ENCODE results near the gene WNT8A. TPM values are rescaled to one million over a fixed set of nuclear protein-coding genes. Genes with fewer than 3 reads are reported as not detected.
"Not testable (repeated sequence)": the region's sequence is repeated elsewhere in the genome, so short reads cannot be mapped to it uniquely, and the experiment has no call there.

The WNT8A gene
- total RNA-seq, 3 donors from 2014 or later (not counting 1 experiment from before 2014, with no cell fraction given) = not detected

GRCh38 chr5:138037907-138038633 is 45.8 kb upstream of the WNT8A start:
- ATAC-seq = no peak
- Histone ChIP-seq H3K4me3 (ENCODE audit: low read length) (no peak overlapping the region), H3K27ac (ENCODE audit: low read length) (no peak overlapping the region), H3K36me3 (ENCODE audit: control insufficient read depth, insufficient read depth, low read length) (no peaks in the 10 kb centered on the region), H3K4me1 (ENCODE audit: control insufficient read depth, insufficient read depth, low read length) (peaks cover 11% of the 10 kb centered on the region), H3K9me3 (ENCODE audit: control insufficient read depth, insufficient read depth, low read length) (no peaks in the 10 kb centered on the region), H3K27me3 (ENCODE audit: control insufficient read depth, insufficient read depth, low read length) (no peaks in the 10 kb centered on the region)
- TF ChIP-seq CTCF (IDR thresholded peaks at IDR 0.05) = no peak
- no peak overlapping the region for H3K4me3 Mint-ChIP-seq
- H3K9me3 Mint-ChIP-seq = no peaks in the 10 kb centered on the region
- WGBS (ENCODE audit: insufficient coverage) = 69% methylated on average over 1 of the region's 1 CpG
- no peak overlapping the region for H3K27ac Mint-ChIP-seq
- no peaks in the 10 kb centered on the region for H3K27me3 Mint-ChIP-seq (ENCODE audit: low read depth in 2 of 2)
- no peak for DNase-seq
- H3K36me3 Mint-ChIP-seq = no peaks in the 10 kb centered on the region
- intact Hi-C loops (cut with micrococcal nuclease) = no loop called here
- peaks cover 15 to 16% of the 10 kb centered on the region in 2 donors for H3K4me1 Mint-ChIP-seq

- H3K9me3 ChIP-seq (ENCODE audit: control insufficient read depth, insufficient read depth, low read length) = no peaks in the 10 kb centered on the region
- H3K36me3 ChIP-seq (ENCODE audit: control insufficient read depth, insufficient read depth, low read length) = no peaks in the 10 kb centered on the region
- Mint-ChIP-seq H3K4me3 (no peak overlapping the region), H3K4me1 (peaks cover 9 to 10% of the 10 kb centered on the region in 2 donors), H3K27ac (no peak overlapping the region), H3K9me3 (no peaks in the 10 kb centered on the region), H3K36me3 (no peaks in the 10 kb centered on the region), H3K27me3 (ENCODE audit: low read depth in 2 of 2) (no peaks in the 10 kb centered on the region)
- no peak overlapping the region for H3K4me3 ChIP-seq (ENCODE audit: low read length)
- peaks cover 4% of the 10 kb centered on the region for H3K4me1 ChIP-seq (ENCODE audit: control insufficient read depth, insufficient read depth, low read length)
- H3K27me3 ChIP-seq (ENCODE audit: control insufficient read depth, insufficient read depth, low read length) = no peaks in the 10 kb centered on the region
- intact Hi-C loops (cut with micrococcal nuclease) = no loop called here
- no peak for DNase-seq
- no CpG with 5 or more reads among the region's 1 CpG for WGBS (ENCODE audit: insufficient coverage)
- no peak for ATAC-seq
- TF ChIP-seq CTCF (IDR thresholded peaks at IDR 0.05) = no peak
- H3K27ac ChIP-seq (ENCODE audit: low read length) = no peak overlapping the region
These were observed 45.0 kb upstream of the WNT8A start for GRCh38 chr5:138038826-138039225.

- H3K27ac Mint-ChIP-seq; DNase-seq; intact Hi-C loops (cut with micrococcal nuclease); H3K9me3 ChIP-seq (ENCODE audit: control insufficient read depth, insufficient read depth, low read length); H3K27ac ChIP-seq (ENCODE audit: low read length); H3K4me3 Mint-ChIP-seq; H3K9me3 Mint-ChIP-seq; ATAC-seq; H3K4me3 ChIP-seq (ENCODE audit: low read length); H3K27me3 ChIP-seq (ENCODE audit: control insufficient read depth, insufficient read depth, low read length); H3K4me1 Mint-ChIP-seq; H3K36me3 Mint-ChIP-seq; H3K4me1 ChIP-seq (ENCODE audit: control insufficient read depth, insufficient read depth, low read length); H3K27me3 Mint-ChIP-seq (ENCODE audit: low read depth in 2 of 2); H3K36me3 ChIP-seq (ENCODE audit: control insufficient read depth, insufficient read depth, low read length): not testable (repeated sequence)
- 94% methylated on average over 2 of the region's 3 CpGs for WGBS (ENCODE audit: insufficient coverage)
These were observed 38.5 kb upstream of the WNT8A start for GRCh38 chr5:138045283-138045682.

- Mint-ChIP-seq H3K4me1 (no peaks in the 10 kb centered on the region), H3K36me3 (no peaks in the 10 kb centered on the region), H3K27ac (no peak overlapping the region), H3K4me3 (no peak overlapping the region), H3K9me3 (no peaks in the 10 kb centered on the region), H3K27me3 (ENCODE audit: low read depth in 2 of 2) (peaks cover 2 to 27% of the 10 kb centered on the region in 2 donors)
- no peaks in the 10 kb centered on the region for H3K9me3 ChIP-seq (ENCODE audit: control insufficient read depth, insufficient read depth, low read length)
- H3K36me3 ChIP-seq (ENCODE audit: control insufficient read depth, insufficient read depth, low read length) = no peaks in the 10 kb centered on the region
- WGBS (ENCODE audit: insufficient coverage) = 83% methylated on average over 9 of the region's 9 CpGs
- ATAC-seq (no peak), DNase-seq (no peak)
- intact Hi-C loops (cut with micrococcal nuclease) = no loop called here
- no peak overlapping the region for H3K4me3 ChIP-seq (ENCODE audit: low read length)
- no peak overlapping the region for H3K27ac ChIP-seq (ENCODE audit: low read length)
- no peaks in the 10 kb centered on the region for H3K4me1 ChIP-seq (ENCODE audit: control insufficient read depth, insufficient read depth, low read length)
- no peaks in the 10 kb centered on the region for H3K27me3 ChIP-seq (ENCODE audit: control insufficient read depth, insufficient read depth, low read length)
- TF ChIP-seq CTCF (IDR thresholded peaks at IDR 0.05) = no peak
These were observed 32.2 kb upstream of the WNT8A start for GRCh38 chr5:138051441-138052296.

GRCh38 chr5:138052718-138053117 is 31.1 kb upstream of the WNT8A start:
- ATAC-seq; H3K27ac Mint-ChIP-seq; H3K36me3 ChIP-seq (ENCODE audit: control insufficient read depth, insufficient read depth, low read length); H3K36me3 Mint-ChIP-seq; H3K4me1 Mint-ChIP-seq; intact Hi-C loops (cut with micrococcal nuclease); H3K9me3 Mint-ChIP-seq; H3K27me3 ChIP-seq (ENCODE audit: control insufficient read depth, insufficient read depth, low read length); DNase-seq; H3K9me3 ChIP-seq (ENCODE audit: control insufficient read depth, insufficient read depth, low read length); H3K27ac ChIP-seq (ENCODE audit: low read length); H3K4me3 Mint-ChIP-seq; H3K4me3 ChIP-seq (ENCODE audit: low read length); H3K4me1 ChIP-seq (ENCODE audit: control insufficient read depth, insufficient read depth, low read length): not testable (repeated sequence)
- peaks cover 2 to 27% of the 10 kb centered on the region in 2 donors for H3K27me3 Mint-ChIP-seq (ENCODE audit: low read depth in 2 of 2)
- 96% methylated on average over 1 of the region's 1 CpG for WGBS (ENCODE audit: insufficient coverage)

Measured in natural killer cell (primary cell).